ENCODE data around the gene TCF7L2.

The TCF7L2 gene

GRCh38 chr10:113148071-113148825 lies 198.2 kb downstream of the TCF7L2 start:
- no peak for DNase-seq (ENCODE audit: low read depth in 2 of 2)

GRCh38 chr10:113148901-113149300 lies 198.9 kb downstream of the TCF7L2 start:
- no peak for DNase-seq (ENCODE audit: low read depth in 2 of 2)

- DNase-seq (ENCODE audit: low read depth in 2 of 2), result no peak
Observed at GRCh38 chr10:113149626-113150025, 199.6 kb downstream of the TCF7L2 start.

- DNase-seq (ENCODE audit: low read depth in 2 of 2), result no peak
Observed at GRCh38 chr10:113151190-113151666, 201.2 kb downstream of the TCF7L2 start.

- no peak for DNase-seq (ENCODE audit: low read depth in 2 of 2)
Observed at GRCh38 chr10:113153493-113154102, 203.6 kb downstream of the TCF7L2 start.

- no peak for DNase-seq (ENCODE audit: low read depth in 2 of 2)
Observed at GRCh38 chr10:113157441-113157840, 207.4 kb downstream of the TCF7L2 start.

GRCh38 chr10:113158183-113158582 lies 208.1 kb downstream of the TCF7L2 start:
- DNase-seq (ENCODE audit: low read depth in 2 of 2), result no peak

- no peak for DNase-seq (ENCODE audit: low read depth in 2 of 2)
Observed at GRCh38 chr10:113159563-113159962, 209.5 kb downstream of the TCF7L2 start.

GRCh38 chr10:113160641-113161040 lies 210.6 kb downstream of the TCF7L2 start:
- DNase-seq (ENCODE audit: low read depth in 2 of 2), result no peak

GRCh38 chr10:113161066-113161465 lies 211.0 kb downstream of the TCF7L2 start:
- no peak for DNase-seq (ENCODE audit: low read depth in 2 of 2)

- DNase-seq (ENCODE audit: low read depth in 2 of 2), result no peak
Observed at GRCh38 chr10:113162960-113163359, 212.9 kb downstream of the TCF7L2 start.

- DNase-seq (ENCODE audit: low read depth in 2 of 2), result no peak
Observed at GRCh38 chr10:113165673-113166072, 215.6 kb downstream of the TCF7L2 start.

GRCh38 chr10:113167702-113168101 lies 217.7 kb downstream of the TCF7L2 start:
- DNase-seq (ENCODE audit: low read depth in 2 of 2), result no peak

GRCh38 chr10:113168584-113168983 lies 218.5 kb downstream of the TCF7L2 start:
- no peak for DNase-seq (ENCODE audit: low read depth in 2 of 2)

GRCh38 chr10:113169111-113169510 lies 219.1 kb downstream of the TCF7L2 start:
- no peak for DNase-seq (ENCODE audit: low read depth in 2 of 2)

GRCh38 chr10:113169853-113170460 lies 219.9 kb downstream of the TCF7L2 start:
- no peak for DNase-seq (ENCODE audit: low read depth in 2 of 2)

GRCh38 chr10:113171662-113172061 lies 221.6 kb downstream of the TCF7L2 start:
- no peak for DNase-seq (ENCODE audit: low read depth in 2 of 2)

- no peak for DNase-seq (ENCODE audit: low read depth in 2 of 2)
Observed at GRCh38 chr10:113175176-113175575, 225.1 kb downstream of the TCF7L2 start.

- no peak for DNase-seq (ENCODE audit: low read depth in 2 of 2)
Observed at GRCh38 chr10:113175756-113176651, 226.0 kb downstream of the TCF7L2 start.

- no peak for DNase-seq (ENCODE audit: low read depth in 2 of 2)
Observed at GRCh38 chr10:113176652-113177155, 226.7 kb downstream of the TCF7L2 start.

- no peak for DNase-seq (ENCODE audit: low read depth in 2 of 2)
Observed at GRCh38 chr10:113177156-113177935, 227.3 kb downstream of the TCF7L2 start.

Data from activated CD4-positive, alpha-beta T cell treated with anti-CD3 and anti-CD28 coated beads for 24 hours (primary cell).